Natural killer cell (primary cell): ENCODE measurements around the gene CEP126. TPM values are rescaled to one million over a fixed set of nuclear protein-coding genes. Genes with fewer than 3 reads are reported as not detected.
A peak's percentile ranks its signal among the peaks of the same experiment; 100 is the strongest.

Source experiments
- ATAC-seq, 3 donors: fragments of 150-1000 bp in 2 of 3; fragments of 200-7000 bp in 1 of 3; cut with Tn5 transposase; 1 replicate in 1 of 3; 2 replicates in 2 of 3; pipeline ENCODE4 v1.10.0; 2021; ENCODE audit warnings: mild to moderate bottlenecking in 2 of 3, moderate library complexity in 2 of 3
- DNase-seq, 2 donors: peaks; one replicate each; pipeline versions ENCODE4 v3.0.0 to v3.0.0-alpha.2; 2013 to 2021; ENCODE audit warnings: mixed read lengths in 1 of 2
- H3K27ac ChIP-seq: one replicate; pipeline ENCODE4 v1.5.1; 2013; ENCODE audit warnings: mild to moderate bottlenecking, low read length
- H3K27me3 ChIP-seq: one replicate; pipeline ENCODE4 v1.6.1; 2013; ENCODE audit warnings: low read length; ENCODE audit not compliant: control insufficient read depth, insufficient read depth
- H3K36me3 ChIP-seq: one replicate; pipeline ENCODE4 v1.6.1; 2013; ENCODE audit warnings: low read length; ENCODE audit not compliant: control insufficient read depth, insufficient read depth
- H3K4me1 ChIP-seq: one replicate; pipeline ENCODE4 v1.6.1; 2013; ENCODE audit warnings: low read length; ENCODE audit not compliant: control insufficient read depth, insufficient read depth
- H3K4me3 ChIP-seq: one replicate; pipeline ENCODE4 v1.5.1; 2013; ENCODE audit warnings: low read length
- H3K9me3 ChIP-seq: one replicate; pipeline ENCODE4 v1.6.1; 2013; ENCODE audit warnings: low read length; ENCODE audit not compliant: control insufficient read depth, insufficient read depth
- H3K27ac Mint-ChIP-seq, 2 donors: one replicate each; pipeline ENCODE4 v1.8.0; 2022; ENCODE audit warnings: mild to moderate bottlenecking in 2 of 2, mixed read lengths in 2 of 2, moderate library complexity in 1 of 2
- H3K27me3 Mint-ChIP-seq, 2 donors: one replicate each; pipeline ENCODE4 v1.8.0; 2022; ENCODE audit warnings: low read depth in 2 of 2, mixed read lengths in 2 of 2
- H3K36me3 Mint-ChIP-seq: one replicate; pipeline ENCODE4 v1.8.0; 2022; ENCODE audit warnings: mixed read lengths
- H3K4me1 Mint-ChIP-seq, 2 donors: one replicate each; pipeline ENCODE4 v1.8.0; 2022; ENCODE audit warnings: mixed read lengths in 2 of 2
- H3K4me3 Mint-ChIP-seq: one replicate; pipeline ENCODE4 v1.8.0; 2022; ENCODE audit warnings: mild to moderate bottlenecking, moderate library complexity, mixed read lengths
- H3K9me3 Mint-ChIP-seq, 2 donors: one replicate each; pipeline ENCODE4 v1.8.0; 2022; ENCODE audit warnings: mixed read lengths in 2 of 2
- WGBS: methylation state at CpG from one replicate; pipeline ENCODE4 v1.1.7; 2013; ENCODE audit warnings: missing lambda C conversion rate; ENCODE audit not compliant: insufficient coverage; 5-methylcytosine and 5-hydroxymethylcytosine counted together
- intact Hi-C: fragments of 100-400 bp; cut with micrococcal nuclease; formaldehyde crosslinking; loops from one replicate; pipeline ENCODE4 v1.14.2; 2022
- total RNA-seq, 4 donors: library from RNA; stranded (reverse); fragments of 120-200 nt in 1 of 4; gene quantifications; one replicate each; pipeline versions ENCODE4 v1.2.3 to v1.2.4, GENCODE V29; 2013 to 2022
- TF ChIP-seq, protein P1 (sequence below): fragments of 200-600 bp; IDR thresholded peaks from one replicate; pipeline ENCODE4 v1.8.0; 2022; ENCODE audit warnings: antibody characterized with exemption

The CEP126 gene
- total RNA-seq, 3 donors from 2014 or later (not counting 1 experiment from before 2014, with no cell fraction given) = 8.5 to 15.7 (median 10.4) TPM

DNA sequence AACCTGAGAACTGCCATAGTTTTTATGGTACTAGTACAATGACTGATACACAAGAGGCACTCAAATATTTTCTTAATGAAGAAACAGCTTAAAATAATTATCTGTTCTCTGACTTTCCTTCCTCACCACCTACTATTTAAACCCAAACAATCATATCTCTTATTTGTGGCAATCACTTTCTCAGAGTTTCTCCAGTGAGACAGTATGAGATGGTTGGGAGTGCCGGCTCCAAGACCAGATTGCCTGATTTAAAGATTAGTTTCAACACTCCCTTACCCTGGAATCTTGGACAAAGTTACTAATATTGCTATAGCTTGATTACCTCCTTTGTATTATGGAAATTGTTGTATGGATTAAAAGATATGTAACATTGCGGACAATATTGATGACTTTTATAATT lies 5.7 kb upstream of the CEP126 start:
- Mint-ChIP-seq H3K9me3 (no peaks in the 10 kb centered on the region), H3K27me3 (peaks cover 10% of the 10 kb centered on the region in 2 donors), H3K36me3 (no peaks in the 10 kb centered on the region), H3K27ac (no peak overlapping the region), H3K4me1 (peaks cover 0 to under 1% of the 10 kb centered on the region in 2 donors), H3K4me3 (no peak overlapping the region)
- H3K4me3 ChIP-seq = no peak overlapping the region
- peaks cover 2% of the 10 kb centered on the region for H3K27me3 ChIP-seq
- H3K4me1 ChIP-seq = no peaks in the 10 kb centered on the region
- intact Hi-C loops = no loop called here
- WGBS = no CpG with 5 or more reads among the region's 2 CpGs
- TF ChIP-seq, protein P1, sequence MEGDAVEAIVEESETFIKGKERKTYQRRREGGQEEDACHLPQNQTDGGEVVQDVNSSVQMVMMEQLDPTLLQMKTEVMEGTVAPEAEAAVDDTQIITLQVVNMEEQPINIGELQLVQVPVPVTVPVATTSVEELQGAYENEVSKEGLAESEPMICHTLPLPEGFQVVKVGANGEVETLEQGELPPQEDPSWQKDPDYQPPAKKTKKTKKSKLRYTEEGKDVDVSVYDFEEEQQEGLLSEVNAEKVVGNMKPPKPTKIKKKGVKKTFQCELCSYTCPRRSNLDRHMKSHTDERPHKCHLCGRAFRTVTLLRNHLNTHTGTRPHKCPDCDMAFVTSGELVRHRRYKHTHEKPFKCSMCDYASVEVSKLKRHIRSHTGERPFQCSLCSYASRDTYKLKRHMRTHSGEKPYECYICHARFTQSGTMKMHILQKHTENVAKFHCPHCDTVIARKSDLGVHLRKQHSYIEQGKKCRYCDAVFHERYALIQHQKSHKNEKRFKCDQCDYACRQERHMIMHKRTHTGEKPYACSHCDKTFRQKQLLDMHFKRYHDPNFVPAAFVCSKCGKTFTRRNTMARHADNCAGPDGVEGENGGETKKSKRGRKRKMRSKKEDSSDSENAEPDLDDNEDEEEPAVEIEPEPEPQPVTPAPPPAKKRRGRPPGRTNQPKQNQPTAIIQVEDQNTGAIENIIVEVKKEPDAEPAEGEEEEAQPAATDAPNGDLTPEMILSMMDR = no peak
- DNase-seq (no peak), ATAC-seq (no peak)
- H3K36me3 ChIP-seq = no peaks in the 10 kb centered on the region
- no peaks in the 10 kb centered on the region for H3K9me3 ChIP-seq
- H3K27ac ChIP-seq = no peak overlapping the region

GRCh38 chr11:101912823-101913284 lies 2.0 kb upstream of the CEP126 start:
- DNase-seq (no peak), ATAC-seq (no peak)
- H3K4me3 Mint-ChIP-seq = no peak overlapping the region
- H3K36me3 Mint-ChIP-seq = no peaks in the 10 kb centered on the region
- TF ChIP-seq, protein P1 = no peak
- H3K27ac Mint-ChIP-seq = no peak overlapping the region
- H3K4me1 Mint-ChIP-seq = peaks cover 30 to 33% of the 10 kb centered on the region in 2 donors
- peaks cover 0 to 3% of the 10 kb centered on the region in 2 donors for H3K27me3 Mint-ChIP-seq
- H3K27ac ChIP-seq = no peak overlapping the region
- WGBS = 83% methylated on average over 3 of the region's 3 CpGs
- no peaks in the 10 kb centered on the region for H3K27me3 ChIP-seq
- peaks cover 11% of the 10 kb centered on the region for H3K4me1 ChIP-seq
- intact Hi-C loops = no loop called here
- H3K4me3 ChIP-seq = no peak overlapping the region
- no peaks in the 10 kb centered on the region for H3K9me3 Mint-ChIP-seq
- no peaks in the 10 kb centered on the region for H3K9me3 ChIP-seq
- H3K36me3 ChIP-seq = no peaks in the 10 kb centered on the region

DNA sequence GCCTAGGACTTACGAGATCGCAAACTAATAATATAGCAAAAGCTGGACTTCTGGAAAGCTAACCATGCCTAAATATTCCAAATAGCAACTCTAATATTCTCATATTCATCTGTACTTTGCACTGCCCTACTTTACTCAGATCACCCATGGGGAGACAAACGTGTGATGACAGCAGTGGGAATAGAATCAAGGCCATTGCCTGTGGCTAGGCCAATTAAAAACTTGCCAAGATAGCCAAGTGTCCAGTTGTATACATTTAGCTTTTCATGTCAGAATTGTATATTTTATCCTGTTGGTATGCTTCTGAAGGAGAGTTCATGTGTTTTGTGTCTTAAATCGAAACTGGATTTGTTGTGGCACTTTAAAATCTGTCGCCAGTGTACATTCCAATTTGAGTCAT lies 1.2 kb upstream of the CEP126 start:
- H3K9me3 Mint-ChIP-seq = no peaks in the 10 kb centered on the region
- intact Hi-C loops = no loop called here
- DNase-seq (no peak), ATAC-seq (no peak)
- H3K36me3 Mint-ChIP-seq = no peaks in the 10 kb centered on the region
- H3K27ac ChIP-seq = no peak overlapping the region
- 94% methylated on average over 5 of the region's 5 CpGs for WGBS
- no peaks in the 10 kb centered on the region for H3K9me3 ChIP-seq
- H3K27me3 Mint-ChIP-seq = peaks cover 0 to 3% of the 10 kb centered on the region in 2 donors
- H3K4me3 Mint-ChIP-seq = peak overlapping the region; percentile 95
- H3K36me3 ChIP-seq = no peaks in the 10 kb centered on the region
- H3K4me1 ChIP-seq = peaks cover 11% of the 10 kb centered on the region
- H3K27me3 ChIP-seq = no peaks in the 10 kb centered on the region
- peaks cover 33 to 36% of the 10 kb centered on the region in 2 donors for H3K4me1 Mint-ChIP-seq
- H3K4me3 ChIP-seq = no peak overlapping the region
- no peak overlapping the region for H3K27ac Mint-ChIP-seq
- TF ChIP-seq, protein P1 = no peak

- H3K27me3 Mint-ChIP-seq = no peaks in the 10 kb centered on the region
- no peak for DNase-seq
- H3K4me1 ChIP-seq = peaks cover 11% of the 10 kb centered on the region
- no peaks in the 10 kb centered on the region for H3K9me3 ChIP-seq
- no peaks in the 10 kb centered on the region for H3K36me3 ChIP-seq
- peaks cover 39 to 42% of the 10 kb centered on the region in 2 donors for H3K4me1 Mint-ChIP-seq
- WGBS = 23% methylated on average over 4 of the region's 6 CpGs
- H3K27ac Mint-ChIP-seq = peak overlapping the region; percentile 95 to 97
- TF ChIP-seq, protein P1 = no peak
- peak overlapping the region; percentile 95 for H3K4me3 Mint-ChIP-seq
- H3K4me3 ChIP-seq = peak overlapping the region; percentile 61
- H3K9me3 Mint-ChIP-seq = no peaks in the 10 kb centered on the region
- intact Hi-C loops = no loop called here
- H3K36me3 Mint-ChIP-seq = no peaks in the 10 kb centered on the region
- no peaks in the 10 kb centered on the region for H3K27me3 ChIP-seq
- H3K27ac ChIP-seq = peak overlapping the region; percentile 95
- no peak for ATAC-seq
These were observed 471 bp upstream of the CEP126 start for GRCh38 chr11:101914341-101914737.
